HG03521 (cell line): ENCODE measurements around the gene GRK4.
"Not testable (repeated sequence)": the region's sequence is repeated elsewhere in the genome, so short reads cannot be mapped to it uniquely, and the experiment has no call there.

Experiments used
- ATAC-seq: cut with Tn5 transposase; IDR thresholded peaks from one replicate; pipeline ENCODE4 v1.9.1; 2021; ENCODE audit warnings: mild to moderate bottlenecking, moderate library complexity; ENCODE audit not compliant: unreplicated experiment

GRK4 gene

DNA sequence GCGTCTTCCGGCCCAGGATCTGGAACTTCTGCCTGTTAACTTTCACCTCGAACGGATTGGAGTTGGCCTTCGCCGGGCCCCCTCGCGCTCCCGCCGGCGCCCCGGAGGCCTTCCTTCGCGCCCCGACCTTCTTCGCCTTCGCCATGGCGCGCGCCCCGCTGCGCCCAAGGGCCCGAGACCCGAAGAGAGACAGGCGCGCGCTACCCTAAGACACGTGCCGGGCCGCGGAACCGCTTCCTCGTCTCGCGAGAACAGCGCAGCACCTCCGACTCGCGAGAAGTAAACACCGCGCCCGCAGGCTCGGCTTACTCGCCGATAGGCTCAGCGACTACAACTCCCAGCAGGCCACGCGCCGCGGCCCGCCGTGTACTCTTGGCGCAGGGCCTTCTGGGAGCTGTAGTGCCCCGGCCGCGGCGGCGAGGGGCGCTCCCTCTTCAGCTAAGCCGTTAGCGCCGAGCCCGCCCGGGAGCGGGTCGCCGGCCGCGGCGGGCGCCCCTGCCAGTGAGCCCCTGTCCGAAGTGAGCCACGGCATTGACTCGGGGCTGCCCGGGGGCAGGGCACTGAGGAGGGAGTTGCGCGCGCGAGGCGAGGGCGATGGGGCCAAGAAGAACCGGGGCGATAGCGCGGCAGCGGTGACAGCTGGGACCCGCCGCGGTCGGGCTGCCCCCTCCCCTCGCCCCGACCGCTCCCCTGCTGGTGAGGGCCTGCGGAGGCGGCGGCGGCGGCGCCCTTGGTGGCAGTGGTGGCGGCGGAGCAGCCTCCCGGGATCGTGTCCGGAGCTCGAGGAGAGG lies at the start of gene GRK4, which contains the start of gene NOP14:
Gene GRK4 (plus strand): TSS at position 397 of the 791 bp plus-strand sequence. CDS start 500 bp downstream, outside the sequence.
Gene NOP14 (minus strand): TSS at position 232 of the 791 bp plus-strand sequence. CDS start 87 bp downstream, at position 145.
- peak; percentile 92 for ATAC-seq

DNA sequence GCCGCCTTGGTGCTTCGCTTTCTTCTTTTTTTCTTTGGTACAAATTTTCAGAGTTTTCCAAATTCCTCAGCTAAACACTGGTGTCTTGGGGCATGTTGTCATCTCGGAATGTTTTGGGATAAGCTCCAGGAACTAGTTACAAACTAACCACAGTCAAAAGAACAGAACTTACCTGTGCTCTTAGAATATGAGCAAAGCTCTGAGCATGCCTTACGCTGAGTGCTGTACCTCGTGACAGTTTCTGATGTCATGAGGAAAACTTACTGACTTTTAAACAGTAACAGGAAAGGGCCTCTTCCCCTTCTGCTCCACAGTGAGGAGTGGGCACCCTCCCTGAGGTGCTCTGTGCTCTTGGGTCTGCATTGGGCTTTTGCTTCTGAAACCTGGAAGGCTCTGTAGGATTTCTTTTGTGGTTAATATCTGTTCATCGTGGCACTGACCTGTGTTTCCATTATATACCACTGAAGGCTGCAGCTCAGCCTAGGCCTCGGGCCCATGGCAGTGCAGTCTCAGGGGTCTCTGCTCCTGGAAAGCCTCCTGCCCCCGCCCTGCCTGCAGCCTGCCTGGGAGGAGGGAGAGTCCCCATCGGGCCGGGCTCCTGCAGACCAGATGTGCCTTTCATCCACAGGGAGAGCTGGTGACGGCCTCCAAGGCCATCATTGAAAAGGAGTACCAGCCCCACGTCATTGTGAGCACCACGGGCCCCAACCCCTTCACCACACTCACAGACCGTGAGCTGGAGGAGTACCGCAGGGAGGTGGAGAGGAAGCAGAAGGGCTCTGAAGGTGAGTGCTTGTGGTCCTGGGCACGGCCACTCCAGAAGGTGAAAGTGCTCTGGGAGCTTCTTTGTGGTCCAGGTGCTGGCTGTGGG lies 48.9 kb upstream of the GRK4 start:
- ATAC-seq: no peak

DNA sequence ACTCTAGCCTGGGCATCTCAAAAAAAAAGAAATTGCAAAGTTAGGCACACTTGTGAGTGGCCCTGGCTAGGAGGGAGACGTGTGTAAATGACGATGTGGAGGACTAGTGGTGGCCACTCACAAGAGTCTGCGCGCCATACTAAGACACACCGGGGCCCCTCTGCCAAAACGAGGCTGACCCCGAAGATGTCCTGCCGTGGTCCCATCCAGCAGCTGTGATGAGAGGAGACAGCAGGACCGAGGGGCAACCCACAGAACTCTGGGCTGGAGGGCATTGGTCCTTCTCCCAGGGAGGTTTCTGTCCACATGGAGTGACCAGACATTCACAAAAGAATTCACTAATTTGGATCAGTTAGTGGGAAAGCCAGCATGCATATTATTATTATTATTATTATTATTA lies 47.6 kb upstream of the GRK4 start:
- ATAC-seq: no peak

DNA sequence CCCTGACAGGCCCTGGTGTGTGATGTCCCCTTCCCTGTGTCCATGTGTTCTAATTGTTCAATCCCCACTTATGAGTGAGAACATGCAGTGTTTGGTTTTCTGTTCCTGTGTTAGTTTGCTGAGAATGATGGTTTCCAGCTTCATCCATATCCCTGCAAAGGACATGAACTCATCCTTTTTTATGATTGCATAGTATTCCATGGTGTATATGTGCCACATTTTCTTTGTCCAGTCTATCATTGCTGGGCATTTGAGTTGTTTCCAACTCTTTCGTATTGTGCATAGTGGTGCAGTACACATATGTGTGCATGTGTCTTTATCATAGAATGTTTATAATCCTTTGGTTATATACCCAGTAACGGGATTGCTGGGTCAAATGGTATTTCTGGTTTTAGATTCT lies 46.7 kb upstream of the GRK4 start:
- ATAC-seq: not testable (repeated sequence)

DNA sequence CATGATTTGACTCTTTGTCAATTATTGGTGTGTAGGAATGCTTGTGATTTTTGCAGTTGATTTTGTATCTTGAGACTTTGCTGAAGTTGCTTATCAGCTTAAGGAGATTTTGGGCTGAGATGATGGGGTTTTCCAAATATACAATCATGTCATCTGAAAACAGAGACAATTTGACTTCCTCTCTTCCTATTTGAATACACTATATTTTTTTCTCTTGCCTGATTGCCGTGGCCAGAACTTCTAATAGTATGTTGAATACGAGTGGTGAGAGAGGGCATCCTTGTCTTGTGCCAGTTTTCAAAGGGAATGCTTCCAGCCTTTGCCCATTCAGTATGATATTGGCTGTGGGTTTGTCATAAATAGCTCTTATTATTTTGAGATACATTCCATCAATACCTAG lies 45.1 kb upstream of the GRK4 start:
- not testable (repeated sequence) for ATAC-seq

DNA sequence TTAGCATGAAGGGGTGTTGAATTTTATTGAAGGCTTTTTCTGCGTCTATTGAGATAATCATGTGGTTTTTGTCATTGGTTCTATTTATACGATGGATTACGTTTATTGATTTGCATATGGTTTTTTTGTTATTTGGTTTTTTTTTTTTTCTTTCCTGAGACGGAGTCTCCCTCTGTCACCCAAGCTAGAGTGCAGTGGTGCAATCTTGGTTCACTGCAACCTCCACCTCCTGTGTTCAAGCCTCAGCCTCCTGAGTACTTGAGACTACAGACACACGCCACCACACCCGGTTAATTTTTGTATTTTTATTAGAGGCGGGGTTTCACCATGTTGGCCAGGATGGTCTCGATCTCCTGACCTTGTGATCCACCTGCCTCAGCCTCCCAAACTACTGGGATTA lies 44.7 kb upstream of the GRK4 start:
- not testable (repeated sequence) for ATAC-seq

DNA sequence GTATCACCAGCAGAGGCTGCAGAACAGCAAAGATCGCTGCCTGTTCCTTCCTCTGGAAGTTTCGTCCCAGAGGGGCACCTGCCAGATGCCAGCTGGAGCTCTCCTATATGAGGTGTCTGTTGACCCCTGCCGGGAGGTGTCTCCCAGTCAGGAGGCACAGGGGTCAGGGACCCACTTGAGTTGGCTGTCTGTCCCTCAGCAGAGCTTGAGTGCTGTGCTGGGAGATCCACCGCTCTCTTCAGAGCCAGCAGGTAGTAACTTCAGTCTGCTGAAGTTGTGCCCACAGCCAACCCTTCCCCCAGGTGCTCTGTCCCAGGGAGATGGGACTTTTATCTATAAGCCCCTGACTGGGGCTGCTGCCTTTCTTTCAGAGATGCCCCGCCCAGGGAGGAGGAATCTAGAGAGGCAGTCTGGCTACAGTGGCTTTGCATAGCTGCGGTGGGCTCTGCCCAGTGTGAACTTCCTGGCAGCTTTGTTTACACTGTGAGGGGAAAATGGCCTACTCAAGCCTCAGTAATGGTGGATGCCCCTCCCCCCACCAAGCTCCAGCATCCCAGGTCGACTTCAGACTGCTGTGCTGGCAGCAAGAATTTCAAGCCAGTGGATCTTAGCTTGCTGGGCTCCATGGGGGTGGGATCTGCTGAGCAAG lies 40.8 kb upstream of the GRK4 start:
- not testable (repeated sequence) for ATAC-seq

DNA sequence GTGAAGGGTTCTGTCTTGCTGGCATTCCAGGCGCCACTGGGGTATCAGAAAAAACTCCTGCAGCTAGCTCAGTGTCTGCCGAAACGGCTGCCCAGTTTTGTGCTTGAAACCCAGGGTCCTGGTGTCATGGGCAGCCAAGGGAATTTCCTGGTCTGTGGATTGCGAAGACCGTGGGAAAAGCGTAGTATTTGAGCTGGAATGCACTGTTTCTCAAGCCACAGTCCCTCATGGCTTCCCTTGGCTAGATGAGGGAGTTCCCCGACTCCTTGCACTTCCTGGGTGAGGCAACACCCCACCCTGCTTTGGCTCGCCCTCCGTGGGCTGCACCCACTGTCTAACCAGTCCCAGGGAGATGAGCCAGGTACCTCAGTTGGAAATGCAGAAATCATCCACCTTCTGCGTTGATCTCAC lies 40.2 kb upstream of the GRK4 start:
- no peak for ATAC-seq

DNA sequence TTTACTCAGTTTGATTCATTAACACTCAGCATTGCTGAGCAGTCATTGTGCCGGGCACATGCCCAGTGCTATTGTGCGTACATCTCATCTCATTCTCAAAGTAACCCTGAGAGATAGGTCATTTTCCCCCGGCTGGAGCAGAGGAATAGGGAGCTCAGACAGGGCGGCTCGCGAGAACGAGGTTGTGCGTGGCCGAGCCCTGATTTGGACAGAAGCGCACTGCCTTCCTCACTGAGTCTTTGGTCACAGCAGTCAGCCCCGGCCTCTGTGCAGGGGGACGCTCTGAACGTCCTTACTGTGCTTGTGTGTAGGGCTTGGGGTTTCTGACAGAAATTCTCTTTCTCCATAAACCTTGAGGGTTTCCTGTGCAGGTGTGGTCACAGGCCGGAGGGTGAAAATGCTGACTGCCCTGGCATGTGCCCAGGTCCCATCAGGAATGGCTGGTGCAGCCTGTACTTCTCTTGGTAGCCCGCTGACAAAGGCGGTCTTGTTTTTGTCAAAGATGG lies 39.6 kb upstream of the GRK4 start:
- no peak for ATAC-seq

DNA sequence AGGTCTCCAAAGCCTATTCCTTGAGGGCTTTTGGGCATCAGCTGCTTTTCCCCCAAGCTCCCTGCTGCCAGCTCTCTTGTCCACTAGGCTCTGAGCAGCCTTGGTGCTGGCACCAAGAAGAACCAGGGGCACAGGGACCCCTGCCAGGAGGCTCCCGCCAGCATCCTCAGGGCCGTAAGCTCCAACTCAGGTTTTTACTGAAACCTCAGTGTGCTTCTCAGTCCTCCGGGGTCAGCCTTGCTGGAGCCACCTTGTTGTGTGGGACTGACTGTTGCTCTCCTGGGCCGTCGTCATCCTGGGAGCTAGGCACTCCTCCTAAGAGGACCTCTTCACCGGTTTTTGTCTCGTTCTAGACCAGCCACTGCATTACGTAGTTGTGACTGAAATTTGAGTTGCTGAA lies 39.1 kb upstream of the GRK4 start:
- no peak for ATAC-seq

DNA sequence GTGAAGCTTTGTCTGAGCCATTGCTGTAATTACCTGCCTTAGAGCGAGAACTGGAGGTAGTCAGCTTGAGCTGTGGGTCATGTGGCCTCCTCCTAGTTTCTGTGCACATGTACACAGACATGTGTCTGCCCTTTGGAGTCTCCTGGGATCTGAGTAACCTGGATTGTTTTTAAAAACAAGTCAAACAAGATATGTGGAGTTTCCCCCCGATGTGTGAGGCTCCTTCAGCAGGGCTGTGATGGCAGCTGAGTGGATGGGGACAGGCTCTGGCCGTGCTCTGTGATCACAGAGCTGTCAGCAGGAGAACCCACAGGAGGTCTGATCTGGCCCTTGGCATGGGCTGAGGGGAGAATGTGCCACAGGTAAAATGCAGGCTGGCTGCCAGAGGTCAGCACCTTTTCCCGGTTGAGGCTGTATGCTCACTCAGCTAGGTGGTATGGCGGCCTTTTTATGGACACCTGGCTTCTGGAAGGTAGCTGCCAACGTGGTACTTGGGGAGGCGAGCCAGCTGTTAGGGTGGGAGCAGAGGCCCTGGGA lies 38.5 kb upstream of the GRK4 start:
- ATAC-seq: no peak

DNA sequence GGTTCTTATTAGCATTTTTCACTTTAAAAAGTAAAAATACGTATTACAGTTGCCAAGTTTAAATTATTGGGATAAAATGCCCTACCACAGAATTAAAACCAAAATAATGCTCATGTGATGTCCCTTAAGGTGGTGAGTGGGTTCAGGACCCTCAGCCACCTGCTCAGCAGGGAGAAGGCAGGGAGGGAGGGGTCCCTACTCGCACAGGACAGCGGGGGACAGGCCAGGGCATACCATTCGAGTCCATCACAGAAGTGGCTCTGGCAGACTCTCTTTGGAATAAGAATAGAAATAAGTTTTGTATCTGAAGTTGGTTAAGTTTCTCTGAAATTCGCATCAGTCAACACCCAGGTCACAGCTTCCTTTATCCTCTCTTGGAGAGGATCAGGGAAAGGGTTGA lies 37.9 kb upstream of the GRK4 start:
- ATAC-seq: no peak

DNA sequence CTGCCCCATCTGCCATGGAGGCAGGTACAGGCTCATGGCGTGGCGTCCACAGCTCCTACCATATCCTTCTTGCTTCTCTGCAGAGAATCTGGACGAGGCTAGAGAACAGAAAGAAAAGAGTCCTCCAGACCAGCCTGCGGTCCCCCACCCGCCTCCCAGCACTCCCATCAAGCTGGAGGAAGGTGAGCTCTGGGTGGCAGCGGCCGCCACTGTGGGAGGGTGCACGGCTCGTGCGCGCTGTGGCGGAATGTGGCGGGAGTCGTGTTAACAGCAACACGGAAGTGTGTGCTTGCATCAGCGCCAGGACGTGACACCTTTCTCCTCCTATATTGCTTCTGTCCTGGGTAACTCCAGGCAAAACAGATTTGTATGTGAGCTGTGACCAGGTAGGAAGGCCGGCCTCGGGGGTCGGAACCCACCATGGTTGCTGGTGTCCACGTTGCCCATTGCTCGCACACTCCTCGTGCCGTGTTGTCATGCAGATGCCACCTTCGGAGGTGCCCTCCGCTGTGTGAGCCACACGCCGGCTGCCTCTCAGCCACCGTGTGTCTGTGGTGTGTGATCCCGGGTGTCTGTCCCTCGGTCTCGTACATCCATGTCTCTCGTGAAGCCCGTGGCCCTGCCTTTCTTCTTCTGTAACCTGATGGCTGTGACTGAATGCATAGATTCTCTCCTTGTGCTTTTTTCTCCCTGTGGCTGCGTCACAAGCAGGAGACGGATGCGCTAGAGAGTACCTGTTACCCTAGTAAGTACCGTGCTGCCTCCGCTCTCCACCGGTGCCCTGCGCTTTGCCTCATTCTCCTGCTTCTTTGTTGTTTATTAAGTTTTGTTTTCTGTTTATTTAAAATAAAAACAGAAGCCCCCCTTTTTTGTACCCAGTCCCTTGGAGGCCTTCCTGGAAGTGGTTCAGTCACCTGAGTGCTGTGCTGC lies 37.2 kb upstream of the GRK4 start:
- no peak for ATAC-seq

DNA sequence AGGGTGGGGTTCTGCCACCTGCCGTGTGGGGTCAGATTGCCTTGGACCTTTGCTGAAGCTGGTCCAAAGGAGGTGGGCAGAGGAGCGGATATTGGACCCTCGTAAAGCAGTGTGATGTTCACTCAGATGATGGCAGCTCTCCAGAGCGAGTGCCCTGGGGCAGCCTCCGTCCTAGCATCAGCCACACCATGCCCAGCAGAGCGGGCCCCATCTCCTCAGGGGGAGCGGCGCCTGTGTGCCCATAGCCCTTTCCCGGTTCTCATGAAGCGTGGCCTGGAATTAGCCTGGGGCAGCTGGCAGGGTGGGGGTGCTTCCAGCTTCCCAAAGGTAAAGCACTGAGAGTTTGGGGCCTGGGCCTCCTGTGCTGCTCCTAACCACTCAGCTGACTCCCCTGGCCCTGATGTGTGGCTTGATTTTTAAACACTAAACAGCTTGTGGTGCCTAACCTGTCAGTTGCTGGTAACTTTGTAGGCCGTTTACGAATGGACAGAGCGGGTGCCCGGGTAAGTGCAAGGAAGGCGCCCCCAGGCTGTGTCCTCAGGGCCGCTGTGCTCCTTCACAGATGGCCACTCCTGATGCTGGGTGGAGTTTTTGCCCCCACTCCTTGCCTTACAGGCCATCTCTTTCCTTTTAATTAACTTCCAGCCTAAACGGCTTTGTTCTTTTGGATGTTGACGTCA lies 36.2 kb upstream of the GRK4 start:
- ATAC-seq: no peak

DNA sequence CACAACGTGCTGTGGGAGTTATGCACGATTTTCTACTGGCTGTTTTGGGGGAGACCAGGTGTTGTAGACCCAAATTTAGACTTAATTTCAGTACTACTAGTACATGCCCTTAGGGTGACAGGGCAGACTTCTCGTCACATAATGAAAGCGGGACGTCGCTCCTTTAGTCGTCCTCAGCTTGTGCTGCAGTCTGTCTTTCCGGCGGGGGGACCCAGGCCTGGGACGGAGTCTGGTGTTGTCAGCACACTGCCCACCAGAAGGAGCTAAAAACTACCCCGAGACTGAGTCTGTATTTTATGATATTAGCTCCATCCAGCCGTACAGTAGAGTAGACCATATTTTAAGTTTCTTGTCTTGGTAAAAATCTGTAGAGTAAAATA lies 35.7 kb upstream of the GRK4 start:
- no peak for ATAC-seq

DNA sequence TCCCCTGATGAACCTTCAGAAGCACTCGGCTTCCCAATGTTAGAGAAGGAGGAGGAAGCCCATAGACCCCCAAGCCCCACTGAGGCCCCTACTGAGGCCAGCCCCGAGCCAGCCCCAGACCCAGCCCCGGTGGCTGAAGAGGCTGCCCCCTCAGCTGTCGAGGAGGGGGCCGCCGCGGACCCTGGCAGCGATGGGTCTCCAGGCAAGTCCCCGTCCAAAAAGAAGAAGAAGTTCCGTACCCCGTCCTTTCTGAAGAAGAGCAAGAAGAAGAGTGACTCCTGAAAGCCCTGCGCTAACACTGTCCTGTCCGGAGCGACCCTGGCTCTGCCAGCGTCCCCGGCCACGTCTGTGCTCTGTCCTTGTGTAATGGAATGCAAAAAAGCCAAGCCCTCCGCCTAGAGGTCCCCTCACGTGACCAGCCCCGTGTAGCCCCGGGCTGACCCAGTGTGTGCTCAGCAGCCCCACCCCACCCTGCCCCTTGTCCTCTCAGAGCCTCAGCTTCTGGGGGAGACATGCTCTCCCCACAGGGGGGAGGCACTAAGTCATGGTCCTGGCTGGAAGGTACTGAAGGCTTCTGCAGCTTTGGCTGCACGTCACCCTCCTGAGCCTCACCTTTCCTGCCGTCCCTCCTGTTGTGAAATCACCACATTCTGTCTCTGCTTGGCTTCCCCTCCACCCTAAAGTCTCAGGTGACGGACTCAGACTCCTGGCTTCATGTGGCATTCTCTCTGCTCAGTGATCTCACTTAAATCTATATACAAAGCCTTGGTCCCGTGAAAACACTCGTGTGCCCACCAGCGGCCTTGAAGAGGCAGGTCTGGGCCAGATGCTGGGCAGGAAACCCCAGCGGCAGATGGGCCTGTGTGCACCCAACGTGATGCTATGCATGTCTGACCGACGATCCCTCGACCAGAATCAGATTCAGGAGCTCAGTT lies 34.9 kb upstream of the GRK4 start:
- ATAC-seq: no peak

DNA sequence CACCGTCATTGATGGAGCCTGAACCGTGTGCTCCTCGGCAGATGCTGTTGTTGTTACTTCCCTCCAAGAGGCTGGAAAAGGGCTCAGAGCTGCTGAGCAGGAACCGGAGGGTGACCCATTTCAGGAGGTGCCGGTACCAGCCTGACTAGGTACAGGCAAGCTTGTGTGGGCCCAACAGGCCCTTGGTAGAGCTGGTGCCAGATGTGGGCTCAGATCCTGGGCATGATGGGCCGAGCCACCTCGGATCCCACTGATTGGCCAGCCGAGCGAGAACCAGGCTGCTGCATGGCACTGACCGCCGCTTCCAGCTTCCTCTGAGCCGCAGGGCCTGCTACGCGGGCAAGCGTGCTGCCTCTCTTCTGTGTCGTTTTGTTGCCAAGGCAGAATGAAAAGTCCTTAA lies 33.9 kb upstream of the GRK4 start:
- no peak for ATAC-seq

DNA sequence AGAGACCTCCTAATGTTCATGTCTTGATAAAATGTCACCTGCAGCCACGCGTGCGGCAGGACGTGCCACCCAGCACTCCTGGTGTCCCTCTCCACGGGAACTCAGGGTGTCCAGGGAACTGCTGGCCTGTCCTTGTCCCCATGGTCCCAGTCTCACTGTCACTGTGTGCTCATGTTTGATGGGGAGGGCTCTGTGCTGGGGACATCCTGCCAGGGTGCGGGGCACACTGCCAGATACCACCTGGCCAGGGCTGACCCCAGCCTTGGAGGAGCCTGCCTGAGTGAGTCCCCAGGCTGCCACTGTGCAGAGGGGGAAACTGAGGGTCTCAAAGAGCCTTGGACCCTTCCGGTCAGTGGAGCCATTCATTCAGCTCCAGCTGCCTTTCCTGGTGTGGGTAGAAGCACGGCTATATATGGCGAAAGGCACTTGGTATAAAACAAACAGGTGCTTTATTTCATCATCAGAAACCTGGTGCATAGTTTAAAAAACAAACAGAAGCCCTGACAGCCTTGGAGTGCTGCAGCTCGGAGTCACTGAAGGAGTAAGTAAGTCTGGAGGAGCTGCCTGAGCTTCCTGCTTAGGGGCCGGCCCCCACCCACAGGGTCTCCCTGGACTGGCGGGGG lies 33.1 kb upstream of the GRK4 start:
- no peak for ATAC-seq
